HEK293 (cell line): ENCODE results near the gene FOXK2.

Experiments
- SP2 ChIP-seq: fragments of 450-650 bp; formaldehyde crosslinking; IDR thresholded peaks from 2 replicates; pipeline ENCODE4 v1.5.1; 2016; ENCODE audit warnings: missing biosample characterization, missing genetic modification characterization
- ZNF175 ChIP-seq: fragments of 450-650 bp; formaldehyde crosslinking; IDR thresholded peaks from 2 replicates; pipeline ENCODE4 v1.5.1; 2016; ENCODE audit warnings: missing biosample characterization, missing genetic modification characterization

GRCh38 chr17:82487910-82488309 is 31.6 kb upstream of the FOXK2 start:
- no peak for TF ChIP-seq SP2 (tag by site-specific recombination)
- TF ChIP-seq ZNF175 (tag by site-specific recombination): no peak
